ENCODE results near the gene CEP57L1.

The CEP57L1 gene

GRCh38 chr6:109166673-109167072 is 71.4 kb downstream of the CEP57L1 start:
- TF ChIP-seq CTCF (IDR thresholded peaks at IDR 0.05; ENCODE audit: borderline replicate concordance, control extremely low read depth, extremely low read depth, insufficient read depth, missing control alignments): no peak
- DNase-seq (ENCODE audit: low spot score): no peak
- in situ Hi-C loops (cut with MboI; ENCODE audit: low sequenced_read_pairs, unreplicated experiment): no loop called here

GRCh38 chr6:109167562-109167961 is 72.3 kb downstream of the CEP57L1 start:
- in situ Hi-C loops (cut with MboI; ENCODE audit: low sequenced_read_pairs, unreplicated experiment): no loop called here
- DNase-seq (ENCODE audit: low spot score): no peak
- no peak for TF ChIP-seq CTCF (IDR thresholded peaks at IDR 0.05; ENCODE audit: borderline replicate concordance, control extremely low read depth, extremely low read depth, insufficient read depth, missing control alignments)

- no peak for TF ChIP-seq CTCF (IDR thresholded peaks at IDR 0.05; ENCODE audit: borderline replicate concordance, control extremely low read depth, extremely low read depth, insufficient read depth, missing control alignments)
- in situ Hi-C loops (cut with MboI; ENCODE audit: low sequenced_read_pairs, unreplicated experiment): no loop called here
- no peak for DNase-seq (ENCODE audit: low spot score)
Observed at GRCh38 chr6:109170333-109170732, 75.0 kb downstream of the CEP57L1 start.

GRCh38 chr6:109172101-109172746 is 76.9 kb downstream of the CEP57L1 start:
- in situ Hi-C loops (cut with MboI; ENCODE audit: low sequenced_read_pairs, unreplicated experiment): no loop called here
- no peak for DNase-seq (ENCODE audit: low spot score)
- TF ChIP-seq CTCF (IDR thresholded peaks at IDR 0.05; ENCODE audit: borderline replicate concordance, control extremely low read depth, extremely low read depth, insufficient read depth, missing control alignments): no peak

- in situ Hi-C loops (cut with MboI; ENCODE audit: low sequenced_read_pairs, unreplicated experiment): no loop called here
- no peak for DNase-seq (ENCODE audit: low spot score)
- TF ChIP-seq CTCF (IDR thresholded peaks at IDR 0.05; ENCODE audit: borderline replicate concordance, control extremely low read depth, extremely low read depth, insufficient read depth, missing control alignments): no peak
Observed at GRCh38 chr6:109174916-109175315, 79.6 kb downstream of the CEP57L1 start.

GRCh38 chr6:109178921-109179320 is 83.6 kb downstream of the CEP57L1 start:
- in situ Hi-C loops (cut with MboI; ENCODE audit: low sequenced_read_pairs, unreplicated experiment): no loop called here
- TF ChIP-seq CTCF (IDR thresholded peaks at IDR 0.05; ENCODE audit: borderline replicate concordance, control extremely low read depth, extremely low read depth, insufficient read depth, missing control alignments): no peak
- DNase-seq (ENCODE audit: low spot score): no peak
